ENCODE measurements around the gene DUSP22. TPM values are rescaled to one million over a fixed set of nuclear protein-coding genes. Genes with fewer than 3 reads are reported as not detected.

DUSP22 gene
- total RNA-seq, 4 donors from 2014 or later: 34.7 to 75.9 (median 48.5) TPM

GRCh38 chr6:398558-399078 is 106.3 kb downstream of the DUSP22 start:
- peaks cover 0 to 8% of the 10 kb centered on the region in 2 donors for H3K27me3 ChIP-seq
- no peak overlapping the region for H3K4me3 ChIP-seq
- H3K36me3 ChIP-seq: no peaks in the 10 kb centered on the region
- no peak for DNase-seq
- H3K9me3 ChIP-seq: no peaks in the 10 kb centered on the region
- H3K4me1 ChIP-seq: peaks cover 0 to 17% (median 6%) of the 10 kb centered on the region in 4 donors
- H3K27ac ChIP-seq: peak overlapping the region in 1 of 4 donors; percentile 59
- TF ChIP-seq POLR2A (IDR thresholded peaks at IDR 0.05) (no peak), CTCF (IDR thresholded peaks at IDR 0.05) (no peak)

GRCh38 chr6:399785-400534 is 107.7 kb downstream of the DUSP22 start:
- no peaks in the 10 kb centered on the region for H3K36me3 ChIP-seq
- peaks cover 0 to 17% (median 6%) of the 10 kb centered on the region in 4 donors for H3K4me1 ChIP-seq
- no peaks in the 10 kb centered on the region for H3K9me3 ChIP-seq
- H3K27ac ChIP-seq: peak overlapping the region in 1 of 4 donors; percentile 59
- TF ChIP-seq CTCF (IDR thresholded peaks at IDR 0.05): no peak
- TF ChIP-seq POLR2A (IDR thresholded peaks at IDR 0.05): no peak
- no peak overlapping the region for H3K4me3 ChIP-seq
- H3K27me3 ChIP-seq: no peaks in the 10 kb centered on the region
- peak in 1 of 3 donors; percentile 66 for DNase-seq

- Histone ChIP-seq H3K27ac (peak overlapping the region in 1 of 4 donors; percentile 27), H3K36me3 (no peaks in the 10 kb centered on the region), H3K27me3 (no peaks in the 10 kb centered on the region), H3K9me3 (no peaks in the 10 kb centered on the region), H3K4me1 (peaks cover 0 to 17% (median 6%) of the 10 kb centered on the region in 4 donors), H3K4me3 (no peak overlapping the region)
- no peak for TF ChIP-seq POLR2A (IDR thresholded peaks at IDR 0.05)
- TF ChIP-seq CTCF (IDR thresholded peaks at IDR 0.05): no peak
- no peak for DNase-seq
Observed at GRCh38 chr6:400815-401214, 108.5 kb downstream of the DUSP22 start.

Other genes starting within 250 kb of the DUSP22 start
- 10 to 100 TPM in 1 of 4 donors, 1 to 10 TPM in 2, under 1 TPM in 1; 0.47 to 57.8 (median 6.9) TPM for gene IRF4, start 99.3 kb downstream of the DUSP22 start, total RNA-seq

Data from Peyer's patch (tissue), 4 donors.